ENCODE results near the gene TGM1.

The TGM1 gene

DNA sequence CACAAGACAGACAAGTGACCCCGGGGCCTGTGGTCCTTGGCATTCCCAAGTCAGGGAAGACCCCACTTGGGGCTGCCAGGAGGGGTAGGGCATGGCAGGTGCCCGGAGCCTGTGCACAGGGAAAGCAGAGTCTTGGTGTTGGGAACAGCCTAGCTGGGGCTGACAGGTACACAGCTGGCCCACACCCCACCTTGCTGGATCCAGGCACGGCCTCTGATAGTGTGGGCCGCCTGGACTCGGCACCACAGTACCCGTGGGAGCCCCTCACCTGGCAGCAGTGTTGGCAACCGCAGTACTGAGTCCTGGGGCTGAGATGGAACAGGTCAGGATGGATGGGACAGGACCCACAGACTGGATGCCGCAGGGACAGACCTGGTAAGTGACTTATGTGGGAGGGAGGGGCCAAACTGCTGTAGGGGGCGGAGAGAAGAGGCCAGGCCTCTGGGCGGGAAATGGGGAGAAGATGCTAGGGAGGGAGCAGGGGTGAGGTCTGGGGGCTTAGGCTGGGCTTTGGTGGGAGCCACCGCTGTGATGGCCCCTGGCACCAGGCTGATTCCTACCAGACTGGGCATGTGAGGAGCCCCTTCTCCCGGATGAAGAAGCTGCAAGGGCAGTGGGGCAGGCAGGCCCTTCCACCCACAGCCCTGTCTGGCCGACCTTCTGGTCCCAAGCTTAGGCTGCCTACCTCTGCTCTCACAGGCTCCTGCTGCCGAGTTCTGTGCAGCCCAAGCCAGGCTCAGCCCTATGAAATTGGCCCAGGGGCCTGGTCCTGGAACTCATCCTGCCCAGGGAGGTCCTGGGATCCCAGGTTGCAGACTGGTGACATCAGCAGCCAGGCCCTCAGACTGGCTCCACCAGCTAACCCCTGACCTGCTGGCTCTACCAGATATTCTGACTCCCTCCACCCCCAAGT is at the start of gene TGM1:
Gene TGM1 (minus strand): TSS at position 357 of the 913 bp plus-strand sequence. CDS start 825 bp downstream, outside the sequence.
- no peak for DNase-seq

DNA sequence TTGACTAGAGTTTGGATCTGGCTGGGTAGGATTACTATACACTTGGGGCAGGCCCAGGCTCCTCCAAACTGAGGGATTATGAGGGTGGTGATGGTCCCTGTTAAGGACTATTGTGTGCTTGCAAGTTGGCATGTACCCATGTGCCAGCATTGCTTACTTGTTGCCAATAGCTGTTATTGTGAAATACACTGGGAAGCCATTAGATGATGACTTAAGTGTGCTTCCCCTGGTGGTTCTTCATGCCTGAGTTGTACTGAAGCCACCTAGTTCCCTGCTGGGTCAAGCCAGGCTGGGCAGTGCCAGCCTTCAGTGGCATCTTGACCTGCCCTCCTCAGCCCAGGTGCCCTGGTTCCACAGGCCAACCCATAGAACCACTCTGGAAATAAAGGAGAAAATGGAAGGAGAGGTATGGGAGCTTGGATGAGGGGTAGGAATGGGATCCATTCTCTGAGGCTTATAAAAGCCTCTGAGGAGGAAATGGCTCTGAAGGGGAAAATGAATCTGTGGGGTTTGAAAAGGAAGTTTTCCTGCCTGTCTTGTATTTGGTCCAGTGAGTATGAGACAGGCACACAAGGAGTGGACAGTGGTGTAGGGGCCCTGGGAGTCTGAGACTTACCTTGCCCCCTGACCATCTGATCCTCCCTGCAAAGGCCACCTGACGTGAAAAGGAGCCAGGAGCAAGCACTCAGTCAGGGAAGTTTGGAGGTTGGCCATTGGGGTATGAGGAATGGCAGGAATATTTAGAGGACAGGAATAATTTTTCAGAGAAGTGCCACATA is 49.0 kb upstream of the TGM1 start:
- peak in 1 of 3 experiments; percentile 52 for DNase-seq

DNA sequence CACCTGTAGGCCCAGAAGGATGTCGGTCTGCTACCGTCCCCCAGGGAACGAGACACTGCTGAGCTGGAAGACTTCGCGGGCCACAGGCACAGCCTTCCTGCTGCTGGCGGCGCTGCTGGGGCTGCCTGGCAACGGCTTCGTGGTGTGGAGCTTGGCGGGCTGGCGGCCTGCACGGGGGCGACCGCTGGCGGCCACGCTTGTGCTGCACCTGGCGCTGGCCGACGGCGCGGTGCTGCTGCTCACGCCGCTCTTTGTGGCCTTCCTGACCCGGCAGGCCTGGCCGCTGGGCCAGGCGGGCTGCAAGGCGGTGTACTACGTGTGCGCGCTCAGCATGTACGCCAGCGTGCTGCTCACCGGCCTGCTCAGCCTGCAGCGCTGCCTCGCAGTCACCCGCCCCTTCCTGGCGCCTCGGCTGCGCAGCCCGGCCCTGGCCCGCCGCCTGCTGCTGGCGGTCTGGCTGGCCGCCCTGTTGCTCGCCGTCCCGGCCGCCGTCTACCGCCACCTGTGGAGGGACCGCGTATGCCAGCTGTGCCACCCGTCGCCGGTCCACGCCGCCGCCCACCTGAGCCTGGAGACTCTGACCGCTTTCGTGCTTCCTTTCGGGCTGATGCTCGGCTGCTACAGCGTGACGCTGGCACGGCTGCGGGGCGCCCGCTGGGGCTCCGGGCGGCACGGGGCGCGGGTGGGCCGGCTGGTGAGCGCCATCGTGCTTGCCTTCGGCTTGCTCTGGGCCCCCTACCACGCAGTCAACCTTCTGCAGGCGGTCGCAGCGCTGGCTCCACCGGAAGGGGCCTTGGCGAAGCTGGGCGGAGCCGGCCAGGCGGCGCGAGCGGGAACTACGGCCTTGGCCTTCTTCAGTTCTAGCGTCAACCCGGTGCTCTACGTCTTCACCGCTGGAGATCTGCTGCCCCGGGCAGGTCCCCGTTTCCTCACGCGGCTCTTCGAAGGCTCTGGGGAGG is 47.9 kb upstream of the TGM1 start, which contains the start of gene LTB4R:
Gene LTB4R (plus strand): TSS at position 857 of the 959 bp plus-strand sequence. CDS start 4,150 bp downstream, outside the sequence.
- DNase-seq: peak; percentile 85 to 97 (median 96)

DNA sequence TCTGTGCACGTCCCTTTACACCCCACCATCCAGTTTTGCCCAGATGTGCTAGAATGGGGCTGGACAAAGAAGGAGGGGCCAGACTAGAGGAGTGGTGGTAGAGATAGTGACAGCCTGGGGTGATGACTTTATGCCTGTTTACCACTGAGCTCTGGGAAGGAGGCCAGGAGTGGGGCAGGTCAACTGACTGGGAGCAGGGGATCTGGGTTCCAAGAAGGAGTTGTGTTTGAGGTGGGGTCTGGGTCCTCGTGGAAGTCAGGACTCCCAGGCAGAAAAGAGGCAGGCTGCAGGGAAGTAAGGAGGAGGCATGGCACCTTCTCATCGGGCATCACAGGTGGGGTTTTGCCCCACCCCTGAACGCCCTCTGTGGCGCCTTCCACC is 47.3 kb upstream of the TGM1 start:
- DNase-seq: no peak

DNA sequence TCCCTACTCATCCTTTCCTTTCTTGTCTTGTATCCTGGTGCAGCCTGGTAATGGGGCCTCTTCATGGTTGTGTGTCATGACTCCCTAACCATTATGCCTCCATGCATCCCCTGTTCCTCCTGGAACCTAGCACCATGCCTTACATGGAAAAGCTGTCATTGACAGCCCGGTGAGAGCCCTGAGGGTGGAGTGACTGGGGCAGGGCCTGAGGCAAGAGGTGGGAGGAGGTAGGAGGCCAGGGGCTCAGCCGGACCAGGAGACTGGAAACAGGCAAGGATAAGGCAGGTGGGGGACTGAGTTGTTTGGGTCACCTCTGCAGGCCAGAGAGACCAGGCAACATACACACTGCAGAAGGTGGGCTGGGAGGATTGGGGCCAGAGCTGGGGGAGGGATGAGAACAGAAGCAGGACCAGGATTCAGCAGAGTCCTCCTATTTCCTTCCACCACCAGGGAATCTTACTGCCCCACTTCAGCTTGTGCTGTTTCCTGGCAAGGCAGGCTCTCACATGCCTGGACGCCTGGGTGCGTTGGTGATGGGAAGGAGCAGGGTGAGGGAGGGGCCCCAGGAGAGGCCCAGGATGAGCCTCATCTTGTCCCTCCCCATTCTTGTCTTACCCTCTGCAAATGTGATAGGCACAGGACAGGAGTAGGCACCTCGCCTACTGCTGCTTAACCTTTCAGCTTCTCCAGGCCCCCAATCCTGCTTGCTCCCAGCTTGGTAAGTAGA is 46.7 kb upstream of the TGM1 start, which contains the start of gene LTB4R2:
Gene LTB4R2 (plus strand): TSS at position 603 of the 727 bp plus-strand sequence. CDS start 525 bp downstream, outside the sequence.
- peak in 1 of 3 experiments; percentile 42 for DNase-seq

DNA sequence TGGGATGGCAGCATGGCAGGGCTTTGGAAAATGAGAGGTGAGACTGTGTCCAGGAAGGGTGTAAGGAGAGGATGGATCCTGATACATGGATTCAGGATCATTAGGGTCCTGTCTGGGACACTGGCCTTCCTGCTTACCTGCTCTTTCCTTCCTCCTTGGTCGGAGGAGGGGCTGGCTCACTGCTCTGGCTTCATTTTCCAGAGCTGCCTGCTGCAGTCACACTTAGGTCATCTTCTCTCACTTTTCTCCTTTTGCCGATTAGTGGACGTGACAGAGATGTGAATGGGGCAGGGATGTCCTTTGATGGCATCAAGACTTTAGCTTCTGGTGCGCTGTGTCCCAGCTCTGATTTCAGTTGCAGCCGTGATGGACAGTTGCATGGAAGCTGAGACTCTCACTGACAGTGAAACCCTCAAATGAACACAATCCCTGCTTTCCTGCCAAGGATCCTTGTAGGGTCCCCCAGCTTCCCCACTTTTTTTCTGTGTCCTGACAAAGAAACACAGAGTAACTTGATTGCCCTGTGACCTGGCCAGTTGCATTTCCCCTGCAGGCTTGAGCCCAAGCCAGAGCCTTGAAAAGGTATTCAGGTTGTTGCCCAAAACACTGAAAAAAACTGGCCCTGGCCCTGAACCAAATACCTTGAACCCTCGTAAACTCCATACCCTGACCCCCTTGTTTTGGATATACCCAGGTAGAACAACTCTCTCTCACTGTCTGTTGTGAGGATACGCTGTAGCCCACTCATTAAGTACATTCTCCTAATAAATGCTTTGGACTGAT is 45.6 kb upstream of the TGM1 start:
- no peak for DNase-seq

DNA sequence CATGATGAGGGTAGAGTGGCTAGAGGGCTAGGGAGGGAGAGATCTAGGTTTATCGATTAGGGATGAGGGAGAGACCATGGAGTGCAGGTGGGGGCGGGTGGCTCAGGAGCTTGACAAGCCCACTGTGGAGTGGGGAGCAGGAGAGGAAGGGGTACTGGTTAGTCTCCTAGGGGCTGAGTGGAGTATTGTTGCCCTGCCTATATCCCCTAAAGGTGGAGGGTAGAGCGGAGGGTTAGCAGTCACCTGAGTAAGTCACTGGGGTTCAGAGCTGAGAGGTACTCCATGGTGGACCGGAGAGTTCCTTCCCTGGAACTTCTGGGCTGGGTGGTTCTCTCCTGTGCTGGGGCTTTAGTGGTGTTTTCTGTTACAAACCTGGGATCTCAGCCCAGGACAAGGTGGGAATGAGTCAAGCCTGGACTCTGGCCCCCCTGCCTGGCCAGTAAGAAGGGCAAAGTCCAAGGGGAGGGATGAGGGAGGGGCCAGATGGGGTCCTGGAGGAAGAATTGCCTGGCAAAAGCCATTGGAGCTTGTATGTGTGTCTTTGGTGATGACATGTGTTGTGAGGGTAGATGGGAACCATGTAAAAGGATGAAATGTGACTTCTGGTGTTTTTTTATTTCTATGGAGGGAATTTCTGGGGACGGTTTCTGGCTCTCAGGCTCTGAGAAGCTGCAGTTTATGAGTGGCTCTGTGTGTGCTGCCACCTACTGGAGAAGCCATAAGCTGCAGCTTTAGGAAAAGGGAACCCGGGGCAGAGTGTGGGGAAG is 44.8 kb upstream of the TGM1 start, which contains the start of gene CIDEB:
Gene CIDEB (minus strand): TSS at position 403 of the 767 bp plus-strand sequence. CDS start 119 bp downstream, at position 284.
- peak; percentile 46 to 68 (median 48) for DNase-seq

DNA sequence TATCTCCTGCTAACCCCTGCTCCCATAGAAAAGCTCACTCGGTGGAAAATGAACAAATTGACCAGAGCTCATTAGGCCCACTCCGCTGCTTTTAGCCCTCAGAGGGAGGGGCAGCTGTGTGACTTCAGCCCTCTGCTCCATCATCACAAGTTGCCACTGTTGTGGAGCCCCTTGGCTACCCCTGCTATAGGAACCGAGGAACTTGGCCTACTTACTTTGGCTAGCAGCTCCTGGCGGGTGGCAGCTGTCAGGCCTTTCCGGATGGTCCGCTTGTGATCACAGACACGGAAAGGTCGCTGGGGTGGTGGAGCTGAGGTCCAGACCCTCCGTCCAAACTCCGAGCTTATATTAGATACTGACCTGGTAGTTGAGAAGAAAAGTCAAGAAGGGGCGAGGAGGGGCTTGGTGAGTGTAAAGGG is 44.2 kb upstream of the TGM1 start:
- no peak for DNase-seq

DNA sequence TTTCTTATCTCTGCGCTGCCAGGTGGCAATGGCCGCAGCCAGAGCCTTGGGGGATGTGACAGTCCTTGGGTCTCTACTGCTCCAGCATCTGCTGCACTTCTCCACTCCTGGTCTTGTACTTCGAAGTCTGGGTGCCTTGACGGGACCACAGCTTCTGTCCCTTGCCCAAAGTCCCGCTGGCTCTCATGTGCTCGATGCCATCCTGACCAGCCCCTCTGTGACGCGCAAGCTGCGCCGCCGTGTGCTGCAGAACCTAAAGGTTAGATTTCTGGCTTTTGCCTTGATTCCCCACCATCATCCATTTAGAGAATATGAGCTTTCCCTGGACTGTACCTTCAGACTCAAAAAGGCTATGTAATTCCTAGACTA is 41.0 kb upstream of the TGM1 start:
- no peak for DNase-seq

DNA sequence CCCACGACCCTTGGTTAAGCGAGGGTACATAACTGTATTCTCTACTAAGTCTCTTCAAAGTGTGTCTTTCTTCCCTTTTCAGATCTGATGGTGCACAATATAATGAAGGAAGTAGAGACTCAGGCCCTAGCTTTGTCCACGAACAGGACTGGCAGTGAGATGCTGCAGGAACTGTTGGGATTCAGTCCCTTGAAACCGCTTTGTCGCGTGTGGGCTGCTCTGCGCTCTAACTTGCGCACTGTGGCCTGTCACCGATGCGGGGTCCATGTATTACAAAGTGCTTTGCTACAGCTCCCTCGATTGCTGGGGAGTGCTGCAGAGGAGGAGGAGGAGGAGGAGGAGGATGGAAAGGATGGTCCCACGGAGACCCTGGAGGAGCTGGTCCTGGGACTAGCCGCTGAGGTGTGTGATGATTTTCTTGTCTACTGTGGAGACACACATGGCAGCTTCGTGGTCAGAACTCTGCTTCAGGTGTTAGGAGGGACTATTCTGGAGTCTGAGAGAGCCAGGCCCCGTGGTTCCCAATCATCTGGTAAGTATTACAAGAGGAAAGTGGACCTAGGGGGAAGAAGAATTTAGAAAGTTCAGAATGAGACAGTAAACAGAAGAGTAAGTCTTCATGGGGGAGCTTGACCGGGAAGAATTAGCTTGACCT is 37.5 kb upstream of the TGM1 start:
- DNase-seq: no peak

DNA sequence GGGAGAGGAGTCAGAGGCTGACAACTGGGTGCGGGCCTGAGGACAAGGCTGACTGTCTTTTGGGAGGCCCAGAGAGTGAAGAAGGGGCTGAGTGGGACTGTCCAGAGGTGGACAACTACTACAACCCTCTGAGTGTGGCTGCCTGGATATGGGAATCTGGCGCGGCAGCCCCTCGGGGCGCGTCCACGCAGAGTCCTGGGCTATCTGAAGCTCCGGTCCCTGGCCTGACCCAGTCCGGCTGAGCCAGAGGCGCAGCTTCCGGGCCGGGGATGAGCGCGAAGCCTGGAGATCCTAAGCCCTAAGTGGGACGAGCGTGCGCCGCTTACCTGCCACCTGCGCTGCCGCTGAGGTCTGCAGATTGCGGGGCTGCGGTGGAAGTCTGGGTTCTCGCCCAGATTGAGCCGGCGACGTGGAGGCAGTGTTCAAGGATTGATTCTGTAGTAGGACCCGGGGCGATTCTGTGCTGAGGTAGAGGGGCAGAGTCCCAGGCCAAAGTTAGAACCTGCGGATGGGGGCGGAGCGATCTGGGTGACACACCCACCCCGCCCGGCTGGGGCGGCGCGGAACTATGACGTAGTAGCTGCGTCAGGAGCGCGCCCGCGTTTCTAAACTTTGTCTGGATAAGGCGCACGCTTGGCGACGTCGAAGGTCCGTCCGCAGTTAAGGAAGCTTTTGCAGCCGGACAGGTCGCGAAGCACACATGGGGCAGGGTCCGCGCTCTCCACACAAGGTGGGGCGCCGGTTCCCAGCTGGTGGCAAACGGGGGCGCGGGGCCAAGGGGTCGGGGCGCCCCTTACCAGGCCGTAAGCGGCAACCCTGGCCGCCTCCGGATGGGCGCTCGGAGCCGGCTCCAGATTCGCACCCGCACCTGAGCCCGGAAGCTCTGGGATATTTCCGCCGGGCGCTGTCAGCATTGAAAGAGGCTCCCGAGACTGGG is 36.5 kb upstream of the TGM1 start, which contains the start of the genes DHRS1 and NOP9:
Gene DHRS1 (minus strand): TSS at position 526 of the 937 bp plus-strand sequence. CDS start 674 bp downstream, outside the sequence.
Gene NOP9 (plus strand): TSS at position 596 of the 937 bp plus-strand sequence. CDS start 105 bp downstream, at position 701.
- DNase-seq: peak; percentile 87 to 92 (median 91)

DNA sequence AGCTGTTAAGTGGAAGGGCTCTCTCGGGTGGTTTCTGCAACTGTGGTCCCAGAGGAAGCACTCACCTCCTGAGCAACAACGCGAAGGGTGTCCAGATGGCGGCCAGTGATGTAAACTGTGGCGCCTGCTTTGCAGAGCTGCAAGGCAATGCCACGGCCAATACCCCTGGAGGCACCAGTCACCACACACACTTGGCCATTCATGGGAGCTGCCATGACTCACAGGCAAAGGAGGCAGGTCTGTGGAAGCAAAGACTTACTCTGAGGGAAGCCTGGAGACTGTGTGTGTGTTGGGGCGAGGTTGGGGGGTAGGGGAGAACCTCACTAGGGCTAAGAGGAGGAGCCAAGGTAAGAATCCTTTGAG is 35.9 kb upstream of the TGM1 start:
- peak in 1 of 3 experiments; percentile 45 for DNase-seq

DNA sequence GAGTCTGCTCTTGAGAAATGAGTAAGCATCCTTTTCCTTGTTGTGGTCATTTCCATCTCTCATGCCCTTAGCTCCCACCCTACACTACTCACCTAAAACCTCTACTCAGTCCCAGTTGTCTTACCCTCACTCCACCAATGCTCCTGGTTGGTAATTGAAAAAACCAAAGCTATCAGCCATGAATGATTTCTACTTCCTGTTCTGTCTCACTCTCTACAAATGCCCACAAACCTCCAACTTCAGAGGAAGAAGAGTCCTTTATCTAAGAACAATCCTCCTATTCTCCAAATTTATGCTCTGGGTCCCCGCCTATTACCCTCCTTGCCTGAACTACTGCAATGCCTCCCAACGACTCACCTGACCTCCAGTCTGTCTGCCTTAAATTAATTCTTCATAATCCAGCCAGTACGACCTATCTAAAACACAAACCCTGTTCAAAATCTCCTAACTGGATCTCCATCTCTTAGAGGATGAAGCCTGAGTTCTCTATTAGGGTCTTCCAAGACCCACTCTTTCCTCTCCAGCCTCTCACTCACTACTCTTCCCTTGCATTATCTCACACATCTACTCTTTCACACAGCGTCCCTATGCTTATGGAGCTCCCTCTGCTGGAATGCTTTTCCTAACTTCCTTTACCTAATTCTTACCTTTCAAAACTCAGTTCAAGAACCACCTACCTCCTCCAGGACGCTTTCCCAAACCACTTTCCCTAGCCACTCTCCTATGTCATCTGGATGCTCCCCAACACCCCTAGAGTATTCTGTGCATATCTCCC is 34.4 kb upstream of the TGM1 start:
- DNase-seq: peak in 2 of 3 experiments; percentile 12 to 51

DNA sequence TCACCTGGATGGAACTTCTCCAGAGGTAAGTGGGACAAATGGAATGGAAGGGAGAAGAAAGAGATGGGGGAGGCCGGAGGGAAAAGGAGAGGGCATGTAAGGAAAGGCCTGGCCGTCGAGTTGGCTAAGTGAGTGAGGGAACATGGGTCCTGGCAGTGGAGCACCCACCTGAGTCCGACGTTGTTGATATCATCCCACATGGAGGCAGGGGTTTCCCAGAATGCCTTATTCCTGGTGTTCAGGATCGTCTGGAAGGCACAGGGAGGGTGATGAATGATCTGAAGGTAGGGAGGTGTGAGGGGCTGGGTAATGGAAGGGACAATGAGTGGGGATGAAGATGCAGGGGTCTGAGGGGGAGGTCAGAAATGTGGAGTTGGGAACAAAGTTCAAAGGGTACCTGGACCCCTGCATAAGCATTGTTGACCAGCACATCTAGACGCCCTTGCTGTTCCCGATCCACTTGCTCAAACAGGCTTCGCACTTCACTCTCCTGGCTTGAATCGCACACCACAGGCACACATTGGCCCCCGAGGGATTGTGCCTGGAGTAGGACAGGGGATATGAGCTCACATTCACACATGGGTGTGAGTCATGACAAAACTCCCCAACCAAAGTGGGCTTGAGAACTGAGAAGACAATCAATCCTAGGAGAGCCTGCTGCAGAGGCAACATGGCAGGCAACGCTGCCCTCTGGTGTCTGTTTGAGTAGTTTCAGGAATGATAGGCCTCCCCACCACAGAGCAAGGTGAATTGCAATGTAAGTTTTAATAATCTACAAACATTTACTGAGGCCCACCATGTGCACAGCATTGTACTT is 33.6 kb upstream of the TGM1 start:
- peak; percentile 53 to 76 (median 54) for DNase-seq

DNA sequence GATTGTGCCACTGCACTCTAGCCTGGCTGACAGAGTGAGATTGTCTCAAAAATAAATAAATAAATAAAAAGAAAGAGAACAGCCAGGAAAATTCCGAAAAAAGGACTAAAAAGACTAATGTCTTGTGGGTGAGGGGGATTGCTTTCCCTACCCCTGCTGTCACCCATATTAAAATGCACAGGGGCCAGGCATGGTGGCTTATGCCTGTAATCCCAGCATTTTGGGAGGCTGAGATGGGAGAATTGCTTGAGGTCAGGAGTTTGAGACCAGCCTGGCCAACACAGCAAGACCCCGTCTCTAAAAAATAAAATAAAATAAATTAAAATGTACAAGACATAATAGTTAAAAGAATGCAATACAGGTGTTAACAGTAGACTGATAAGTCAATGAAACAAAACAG is 30.5 kb upstream of the TGM1 start:
- DNase-seq: no peak
